ENCODE data around the gene SMIM23. TPM values are rescaled to one million over a fixed set of nuclear protein-coding genes. Genes with fewer than 3 reads are reported as not detected.
A peak's percentile ranks its signal among the peaks of the same experiment; 100 is the strongest.

SMIM23 gene
- total and polyA plus RNA-seq, 2 of the 4 experiments (the other 2 are of a cell fraction), result not detected

DNA sequence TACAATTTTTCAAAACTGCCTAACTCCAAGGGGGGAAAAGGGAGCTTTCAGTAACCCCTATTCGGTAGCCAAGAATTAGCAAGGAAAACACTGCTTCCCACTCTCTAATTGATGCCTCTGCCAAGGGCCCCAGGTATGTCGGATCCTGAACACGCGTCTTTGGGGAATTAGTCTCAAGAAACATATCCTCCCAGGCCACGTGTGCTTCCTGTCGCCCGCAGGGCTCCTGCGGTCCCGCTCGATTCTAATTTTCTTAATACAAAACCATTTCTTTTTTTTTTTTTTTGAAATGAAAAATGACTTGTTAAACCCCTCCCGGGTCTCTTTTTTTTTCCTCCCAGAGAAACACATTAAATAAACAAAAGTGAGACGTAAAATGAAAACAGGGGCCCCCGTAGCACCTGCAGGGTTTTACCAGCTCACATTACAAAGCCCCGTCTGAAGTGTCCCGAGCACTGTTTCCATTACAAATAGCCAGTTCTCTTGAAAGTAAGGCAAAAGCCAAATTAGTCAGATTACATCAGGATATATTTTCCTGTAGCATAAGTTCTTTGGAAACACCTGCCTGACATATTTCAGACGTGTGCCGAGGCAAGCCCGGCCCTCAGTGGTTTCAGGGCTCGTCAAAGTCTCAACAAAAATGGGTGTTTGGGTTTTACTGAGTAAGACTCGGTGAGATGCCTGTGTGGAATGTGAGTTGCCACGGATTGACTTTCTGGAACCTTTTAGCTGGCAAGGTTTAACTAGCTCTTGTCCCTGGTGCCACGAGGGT is 21.5 kb downstream of the SMIM23 start:
- H3K9ac ChIP-seq (ENCODE audit: low read depth, low read length), result no peak overlapping the region
- peaks cover 16% of the 10 kb centered on the region for H3K27me3 ChIP-seq (ENCODE audit: control insufficient read depth, insufficient read depth, low read length)
- no peak overlapping the region for H2AK5ac ChIP-seq (ENCODE audit: low read depth, low read length)
- H2BK15ac ChIP-seq (ENCODE audit: low read depth, low read length), result no peak overlapping the region
- H3K36me3 ChIP-seq (ENCODE audit: control insufficient read depth, insufficient read depth, low read length), result no peaks in the 10 kb centered on the region
- no peak overlapping the region for H2AK9ac ChIP-seq (replicated peaks; ENCODE audit: low read depth, low read length, poor library complexity)
- H2BK120ac ChIP-seq (ENCODE audit: low read depth, low read length), result no peak overlapping the region
- ATAC-seq (ENCODE audit: low read depth), result no peak
- in situ Hi-C loops (cut with MboI; ENCODE audit: low sequenced_read_pairs) (no loop called here), dilution Hi-C loops (cut with HindIII; ENCODE audit: low sequenced_read_pairs, unreplicated experiment) (no loop called here), intact Hi-C loops (cut with micrococcal nuclease) (no loop called here)
- ChIA-PET POLR2A (ENCODE audit: unreplicated experiment) (no interaction called here), CTCF (interaction anchor here (0.6 kb wide), 1 partner anchor 171 kb away, joined by 3 read pairs; no protein-coding TSS in a partner anchor)
- no peaks in the 10 kb centered on the region for H3K9me3 ChIP-seq (ENCODE audit: control insufficient read depth, insufficient read depth, low read length)
- no peak overlapping the region for H2BK5ac ChIP-seq (ENCODE audit: low read depth, low read length, poor library complexity, severe bottlenecking)
- no peaks in the 10 kb centered on the region for H3K4me1 ChIP-seq (ENCODE audit: control insufficient read depth, insufficient read depth, low read length)
- H4K20me1 ChIP-seq (ENCODE audit: insufficient read depth, low read length), result no peaks in the 10 kb centered on the region
- H3K4me3 ChIP-seq (ENCODE audit: insufficient read depth, low read depth, low read length), result no peak overlapping the region
- no peak overlapping the region for H3K14ac ChIP-seq (replicated peaks; ENCODE audit: low read depth, low read length)
- no peak overlapping the region for H3K56ac ChIP-seq (ENCODE audit: extremely low read depth, insufficient read depth, low read length)
- H4K91ac ChIP-seq (ENCODE audit: insufficient read depth, low read depth, low read length), result no peak overlapping the region
- no peak overlapping the region for H4K5ac ChIP-seq (ENCODE audit: low read depth, low read length)
- H3K79me1 ChIP-seq (ENCODE audit: low read depth in 1 of 2, low read length in 2 of 2), result no peaks in the 10 kb centered on the region
- no TSS peak for BruUV-seq (replicated peaks)
- no peak overlapping the region for H3K23ac ChIP-seq (ENCODE audit: low read depth, low read length)
- 11% methylated on average over 4 of the region's 22 CpGs; no CpG with 5 or more reads in 1 of the 2 experiments for WGBS, 2 experiments (ENCODE audit: extremely low coverage in 2 of 2, insufficient read length in 1 of 2)
- no peak overlapping the region for H4K8ac ChIP-seq (ENCODE audit: low read depth in 2 of 2, low read length in 2 of 2)
- no peak overlapping the region for H3K18ac ChIP-seq (ENCODE audit: low read depth, low read length)
- no peak overlapping the region for H3K4me2 ChIP-seq (ENCODE audit: low read depth, low read length)
- no peaks in the 10 kb centered on the region for H3K9me1 ChIP-seq (ENCODE audit: insufficient read depth, low read length)
- no peak overlapping the region for H2AFZ ChIP-seq (replicated peaks; ENCODE audit: low read length, poor library complexity)
- H3K4ac ChIP-seq (ENCODE audit: low read depth, low read length), result no peak overlapping the region
- DNase-seq, result peak; percentile 42
- H2BK20ac ChIP-seq (ENCODE audit: low read depth, low read length), result no peak overlapping the region
- no peak overlapping the region for H3K27ac ChIP-seq (ENCODE audit: insufficient read depth, low read length)
- no peak for TF ChIP-seq SMC3 (IDR thresholded peaks at IDR 0.05; ENCODE audit: low read depth, low read length)
- TF ChIP-seq RFX5 (IDR thresholded peaks at IDR 0.05; ENCODE audit: low read depth, low read length), result no peak
- TF ChIP-seq, protein P1, sequence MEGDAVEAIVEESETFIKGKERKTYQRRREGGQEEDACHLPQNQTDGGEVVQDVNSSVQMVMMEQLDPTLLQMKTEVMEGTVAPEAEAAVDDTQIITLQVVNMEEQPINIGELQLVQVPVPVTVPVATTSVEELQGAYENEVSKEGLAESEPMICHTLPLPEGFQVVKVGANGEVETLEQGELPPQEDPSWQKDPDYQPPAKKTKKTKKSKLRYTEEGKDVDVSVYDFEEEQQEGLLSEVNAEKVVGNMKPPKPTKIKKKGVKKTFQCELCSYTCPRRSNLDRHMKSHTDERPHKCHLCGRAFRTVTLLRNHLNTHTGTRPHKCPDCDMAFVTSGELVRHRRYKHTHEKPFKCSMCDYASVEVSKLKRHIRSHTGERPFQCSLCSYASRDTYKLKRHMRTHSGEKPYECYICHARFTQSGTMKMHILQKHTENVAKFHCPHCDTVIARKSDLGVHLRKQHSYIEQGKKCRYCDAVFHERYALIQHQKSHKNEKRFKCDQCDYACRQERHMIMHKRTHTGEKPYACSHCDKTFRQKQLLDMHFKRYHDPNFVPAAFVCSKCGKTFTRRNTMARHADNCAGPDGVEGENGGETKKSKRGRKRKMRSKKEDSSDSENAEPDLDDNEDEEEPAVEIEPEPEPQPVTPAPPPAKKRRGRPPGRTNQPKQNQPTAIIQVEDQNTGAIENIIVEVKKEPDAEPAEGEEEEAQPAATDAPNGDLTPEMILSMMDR (conservative IDR thresholded peaks at IDR 0.05; ENCODE audit: low read depth, low read length), result no peak
